IPS-15b (cell line): Measurements from ENCODE around the gene BRMS1L.
"Not testable (repeated sequence)": the region's sequence is repeated elsewhere in the genome, so short reads cannot be mapped to it uniquely, and the experiment has no call there.

Experiments used
- H3K27me3 ChIP-seq: one replicate; pipeline ENCODE4 v1.6.1; 2013; ENCODE audit warnings: low read length; ENCODE audit not compliant: control insufficient read depth, insufficient read depth
- H3K36me3 ChIP-seq: one replicate; pipeline ENCODE4 v1.6.1; 2013; ENCODE audit warnings: low read length; ENCODE audit not compliant: control insufficient read depth, insufficient read depth
- H3K4me1 ChIP-seq: one replicate; pipeline ENCODE4 v1.6.1; 2013; ENCODE audit warnings: mild to moderate bottlenecking, low read length; ENCODE audit not compliant: control insufficient read depth, insufficient read depth
- H3K4me3 ChIP-seq: one replicate; pipeline ENCODE4 v1.5.1; 2013; ENCODE audit warnings: low read depth, low read length
- H3K9ac ChIP-seq: one replicate; pipeline ENCODE4 v1.6.1; 2013; ENCODE audit warnings: low read depth, mild to moderate bottlenecking, low read length
- H3K9me3 ChIP-seq: one replicate; pipeline ENCODE4 v1.6.1; 2013; ENCODE audit warnings: mild to moderate bottlenecking, low read length; ENCODE audit not compliant: control insufficient read depth, insufficient read depth

BRMS1L gene

GRCh38 chr14:35826952-35827416, 846 bp downstream of the BRMS1L start:
- H3K9me3 ChIP-seq, result no peaks in the 10 kb centered on the region
- H3K4me1 ChIP-seq, result no peaks in the 10 kb centered on the region
- no peaks in the 10 kb centered on the region for H3K36me3 ChIP-seq
- H3K9ac ChIP-seq, result peak overlapping the region; percentile 79
- H3K4me3 ChIP-seq, result peak overlapping the region; percentile 100
- H3K27me3 ChIP-seq, result no peaks in the 10 kb centered on the region

- no peak overlapping the region for H3K9ac ChIP-seq
- no peaks in the 10 kb centered on the region for H3K27me3 ChIP-seq
- no peaks in the 10 kb centered on the region for H3K9me3 ChIP-seq
- H3K4me1 ChIP-seq, result no peaks in the 10 kb centered on the region
- peak overlapping the region; percentile 100 for H3K4me3 ChIP-seq
- H3K36me3 ChIP-seq, result no peaks in the 10 kb centered on the region
Observed at GRCh38 chr14:35827678-35828472, 1.7 kb downstream of the BRMS1L start.

GRCh38 chr14:35829449-35829848, 3.3 kb downstream of the BRMS1L start:
- H3K36me3 ChIP-seq, result no peaks in the 10 kb centered on the region
- H3K4me3 ChIP-seq, result no peak overlapping the region
- H3K27me3 ChIP-seq, result no peaks in the 10 kb centered on the region
- no peaks in the 10 kb centered on the region for H3K4me1 ChIP-seq
- no peak overlapping the region for H3K9ac ChIP-seq
- no peaks in the 10 kb centered on the region for H3K9me3 ChIP-seq

DNA sequence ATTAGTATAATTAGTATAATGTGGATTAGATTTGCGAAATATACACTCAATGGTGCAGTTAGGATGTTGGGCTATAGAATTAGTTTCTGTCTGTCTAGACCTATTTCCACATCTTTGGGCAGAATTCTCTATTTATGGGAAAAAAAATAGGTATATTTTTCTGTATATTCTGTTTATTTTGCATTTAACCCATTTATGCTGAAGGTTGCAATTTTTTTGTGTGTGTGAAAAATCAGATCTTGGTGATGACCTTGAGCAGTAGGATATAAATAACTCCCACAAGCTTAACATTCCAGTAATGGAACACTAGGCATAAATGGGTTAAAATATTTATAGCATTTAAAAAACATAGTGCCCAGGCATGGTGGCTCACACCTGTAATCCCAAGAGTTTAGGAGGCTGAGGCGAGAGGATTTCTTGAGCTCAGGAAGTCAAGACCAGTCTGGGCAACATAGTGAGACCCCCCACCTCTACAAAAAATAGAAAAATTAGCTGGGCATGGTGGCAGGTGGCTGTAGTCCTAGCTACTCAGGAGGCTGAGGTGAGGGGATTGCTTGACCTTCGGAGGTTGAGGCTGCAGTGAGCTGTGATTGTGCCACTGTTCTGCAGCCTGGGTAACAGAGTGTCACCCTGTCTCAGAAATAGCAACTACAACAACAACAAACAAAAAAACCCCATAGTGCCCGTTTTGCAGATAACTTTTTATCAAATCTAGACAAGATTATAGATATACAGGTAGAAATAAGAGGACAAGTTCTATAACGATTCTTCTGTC, 9.3 kb downstream of the BRMS1L start:
- Histone ChIP-seq H3K9ac (no peak overlapping the region), H3K9me3 (no peaks in the 10 kb centered on the region), H3K27me3 (no peaks in the 10 kb centered on the region), H3K36me3 (peaks cover 3% of the 10 kb centered on the region), H3K4me1 (no peaks in the 10 kb centered on the region), H3K4me3 (no peak overlapping the region)

DNA sequence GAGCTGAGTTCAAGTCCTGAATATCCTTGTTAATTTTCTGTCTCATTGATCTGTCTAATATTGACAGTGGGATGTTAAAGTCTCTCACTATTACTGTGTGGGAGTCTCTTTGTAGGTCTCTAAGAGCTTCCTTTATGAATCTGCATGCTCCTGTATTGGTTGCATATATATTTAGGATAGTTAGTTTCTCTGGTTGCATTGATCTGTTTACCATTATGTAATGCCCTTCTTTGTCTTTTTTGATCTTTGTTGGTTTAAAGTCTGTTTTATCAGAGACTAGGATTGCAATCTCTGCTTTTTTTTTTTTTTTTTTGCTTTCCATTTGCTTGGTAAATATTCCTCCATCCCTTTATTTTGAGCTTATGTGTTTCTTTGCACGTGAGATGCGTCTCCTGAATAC, 15.6 kb downstream of the BRMS1L start:
- not testable (repeated sequence) for H3K36me3 ChIP-seq, H3K9me3 ChIP-seq, H3K9ac ChIP-seq, H3K4me3 ChIP-seq, H3K27me3 ChIP-seq, H3K4me1 ChIP-seq

GRCh38 chr14:35842245-35842644, 16.1 kb downstream of the BRMS1L start:
- not testable (repeated sequence) for H3K27me3 ChIP-seq, H3K9ac ChIP-seq, H3K4me1 ChIP-seq, H3K36me3 ChIP-seq, H3K4me3 ChIP-seq, H3K9me3 ChIP-seq

- H3K4me3 ChIP-seq, result no peak overlapping the region
- no peaks in the 10 kb centered on the region for H3K9me3 ChIP-seq
- no peaks in the 10 kb centered on the region for H3K4me1 ChIP-seq
- H3K36me3 ChIP-seq, result peaks cover 4% of the 10 kb centered on the region
- H3K9ac ChIP-seq, result no peak overlapping the region
- no peaks in the 10 kb centered on the region for H3K27me3 ChIP-seq
Observed at GRCh38 chr14:35844494-35844893, 18.4 kb downstream of the BRMS1L start.

- H3K36me3 ChIP-seq, result peaks cover 4% of the 10 kb centered on the region
- H3K4me1 ChIP-seq, result no peaks in the 10 kb centered on the region
- no peak overlapping the region for H3K9ac ChIP-seq
- no peaks in the 10 kb centered on the region for H3K27me3 ChIP-seq
- no peak overlapping the region for H3K4me3 ChIP-seq
- H3K9me3 ChIP-seq, result no peaks in the 10 kb centered on the region
Observed at GRCh38 chr14:35847636-35848035, 21.5 kb downstream of the BRMS1L start.

DNA sequence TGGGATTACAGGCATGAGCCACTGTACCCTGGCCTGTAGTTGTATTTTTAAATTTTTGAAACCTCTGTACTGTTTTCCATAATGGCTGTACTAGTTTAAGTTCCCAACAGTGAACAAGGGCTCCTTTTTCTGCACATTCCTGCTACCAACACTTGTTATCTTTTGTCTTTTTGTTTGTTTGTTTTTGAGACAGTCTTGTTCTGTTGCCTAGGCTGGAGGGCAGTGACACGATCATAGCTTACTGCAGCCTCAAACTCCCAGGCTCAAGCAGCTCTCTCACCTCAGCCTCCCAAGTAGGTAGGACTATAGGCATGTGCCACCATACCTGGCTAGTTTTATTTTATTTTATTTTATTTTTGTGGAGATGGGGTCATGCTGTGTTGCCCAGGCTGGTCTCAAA, 23.0 kb downstream of the BRMS1L start:
- peaks cover 2% of the 10 kb centered on the region for H3K36me3 ChIP-seq
- no peaks in the 10 kb centered on the region for H3K4me1 ChIP-seq
- no peak overlapping the region for H3K4me3 ChIP-seq
- no peaks in the 10 kb centered on the region for H3K9me3 ChIP-seq
- no peaks in the 10 kb centered on the region for H3K27me3 ChIP-seq
- no peak overlapping the region for H3K9ac ChIP-seq

DNA sequence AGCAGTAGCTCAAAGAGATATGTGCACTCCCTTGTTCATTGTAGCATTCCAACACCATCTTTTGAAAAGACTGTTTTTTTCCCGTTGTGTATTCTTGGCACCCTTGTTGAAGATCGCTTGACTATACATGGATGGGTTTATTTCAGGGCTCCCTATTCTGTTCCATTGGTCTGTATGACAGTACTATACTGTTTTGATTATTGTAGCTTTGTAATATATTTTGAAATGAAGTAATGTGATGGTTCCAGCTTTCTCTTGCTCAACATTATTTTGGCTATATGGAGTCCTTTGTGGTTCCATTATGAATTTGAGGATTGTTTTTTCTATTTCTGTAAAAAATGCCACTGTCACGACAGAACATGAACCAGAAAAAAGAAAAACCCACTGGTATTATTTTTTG, 25.7 kb downstream of the BRMS1L start:
- no peak overlapping the region for H3K4me3 ChIP-seq
- no peaks in the 10 kb centered on the region for H3K27me3 ChIP-seq
- H3K36me3 ChIP-seq, result no peaks in the 10 kb centered on the region
- no peak overlapping the region for H3K9ac ChIP-seq
- no peaks in the 10 kb centered on the region for H3K4me1 ChIP-seq
- no peaks in the 10 kb centered on the region for H3K9me3 ChIP-seq

DNA sequence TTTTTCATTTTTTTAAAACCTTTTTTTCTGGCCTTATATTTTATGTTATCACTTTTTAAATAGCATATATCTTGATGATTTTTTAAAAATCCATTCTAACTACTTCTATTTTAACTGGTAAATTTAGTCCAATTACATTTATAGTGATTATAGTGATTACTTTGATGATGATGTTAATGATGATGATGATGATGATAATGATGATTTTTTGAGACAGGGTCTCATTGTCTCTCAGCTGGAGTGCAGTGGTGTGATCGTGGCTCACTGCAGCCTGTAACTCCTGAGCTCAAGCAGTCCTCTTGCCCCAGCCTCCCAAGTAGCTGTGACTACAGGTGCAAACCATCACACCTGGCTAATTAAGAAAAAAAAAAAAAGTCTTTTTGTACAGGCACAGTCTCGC, 27.1 kb downstream of the BRMS1L start:
- H3K9ac ChIP-seq, result no peak overlapping the region
- no peaks in the 10 kb centered on the region for H3K4me1 ChIP-seq
- no peaks in the 10 kb centered on the region for H3K36me3 ChIP-seq
- no peak overlapping the region for H3K4me3 ChIP-seq
- no peaks in the 10 kb centered on the region for H3K9me3 ChIP-seq
- no peaks in the 10 kb centered on the region for H3K27me3 ChIP-seq

DNA sequence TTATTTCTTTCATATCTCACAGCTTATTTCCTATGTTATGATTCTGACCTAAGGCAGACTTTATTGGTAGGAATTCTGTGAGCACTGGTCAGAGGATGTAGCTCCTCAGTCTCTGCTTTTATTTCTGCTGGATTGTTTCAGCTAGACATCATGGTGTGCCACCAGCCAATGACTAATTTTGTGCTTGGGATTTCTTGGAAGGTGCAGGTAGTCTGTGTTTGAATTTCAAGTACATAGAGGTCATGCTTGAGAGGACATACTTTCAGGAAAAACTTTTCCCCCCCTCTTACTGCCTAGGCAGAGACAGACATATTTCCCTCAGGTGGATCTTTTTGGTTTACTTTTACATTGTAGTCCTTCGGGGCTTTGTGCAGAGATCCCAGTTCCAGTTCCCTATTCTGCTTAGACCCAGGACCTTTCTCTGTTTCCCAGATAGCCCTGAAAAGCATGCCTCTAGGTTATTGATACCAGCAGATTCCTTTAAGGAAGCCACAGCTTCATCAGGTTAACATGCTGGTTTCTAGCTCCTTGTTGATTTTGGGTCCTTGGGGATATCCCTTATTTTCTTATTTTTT, 28.6 kb downstream of the BRMS1L start:
- H3K4me3 ChIP-seq, result no peak overlapping the region
- H3K9me3 ChIP-seq, result no peaks in the 10 kb centered on the region
- H3K27me3 ChIP-seq, result no peaks in the 10 kb centered on the region
- no peaks in the 10 kb centered on the region for H3K4me1 ChIP-seq
- no peaks in the 10 kb centered on the region for H3K36me3 ChIP-seq
- H3K9ac ChIP-seq, result no peak overlapping the region
